GM08714 (cell line): Measurements from ENCODE around the gene IFNL4.
"Not testable (repeated sequence)": the region's sequence is repeated elsewhere in the genome, so short reads cannot be mapped to it uniquely, and the experiment has no call there.

Source experiments
- H3K4me3 ChIP-seq: fragments of 200-500 bp; sonication (Bioruptor generic); 2 replicates; pipeline ENCODE4 v1.5.1; 2014; ENCODE audit warnings: mild to moderate bottlenecking, low read length, inconsistent platforms
- ZNF274 ChIP-seq: IDR thresholded peaks from 2 replicates; pipeline ENCODE4 v1.6.1; 2012; ENCODE audit warnings: mild to moderate bottlenecking, low read depth, low read length

IFNL4 gene

DNA sequence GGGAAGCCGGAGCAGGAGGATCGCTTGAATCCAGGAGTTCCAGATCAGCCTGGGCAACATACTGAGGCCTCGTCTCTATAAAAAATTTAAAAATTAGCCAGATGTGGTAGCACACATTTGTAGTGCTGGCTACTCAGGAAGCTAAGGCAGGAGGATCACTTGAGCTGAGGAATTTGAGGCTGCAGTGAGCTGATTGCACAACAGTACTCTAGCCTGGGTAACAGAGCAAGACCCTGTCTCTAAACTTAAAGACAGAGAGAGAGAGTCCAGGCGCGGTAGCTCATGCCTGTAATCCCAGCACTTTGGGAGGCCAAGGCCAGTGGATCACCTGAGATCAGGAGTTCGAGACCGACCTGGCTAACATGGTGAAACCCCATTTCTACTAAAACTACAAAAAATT lies 8.2 kb downstream of the IFNL4 start:
- no peak for TF ChIP-seq ZNF274
- H3K4me3 ChIP-seq = no peak overlapping the region

DNA sequence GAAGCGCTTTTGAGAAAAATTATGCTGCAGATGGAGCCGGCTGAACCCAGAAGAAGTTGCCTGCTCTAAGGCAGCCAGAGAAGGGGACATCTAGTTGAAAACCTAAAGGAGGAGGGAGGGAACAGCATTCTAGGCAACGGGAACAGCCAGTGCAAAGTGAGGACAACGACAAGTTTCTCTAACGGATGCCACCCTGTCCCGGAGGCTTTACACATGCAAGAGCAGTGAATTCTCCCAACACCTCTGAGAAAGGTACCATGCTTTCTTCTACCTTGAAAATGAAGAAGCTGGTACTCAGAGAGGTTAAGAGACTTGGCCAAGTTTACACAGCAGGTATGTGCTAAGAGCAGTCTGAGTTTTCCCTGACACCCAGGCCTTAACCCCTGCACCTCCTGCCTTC lies 9.7 kb downstream of the IFNL4 start:
- H3K4me3 ChIP-seq = no peak overlapping the region
- TF ChIP-seq ZNF274 = no peak

DNA sequence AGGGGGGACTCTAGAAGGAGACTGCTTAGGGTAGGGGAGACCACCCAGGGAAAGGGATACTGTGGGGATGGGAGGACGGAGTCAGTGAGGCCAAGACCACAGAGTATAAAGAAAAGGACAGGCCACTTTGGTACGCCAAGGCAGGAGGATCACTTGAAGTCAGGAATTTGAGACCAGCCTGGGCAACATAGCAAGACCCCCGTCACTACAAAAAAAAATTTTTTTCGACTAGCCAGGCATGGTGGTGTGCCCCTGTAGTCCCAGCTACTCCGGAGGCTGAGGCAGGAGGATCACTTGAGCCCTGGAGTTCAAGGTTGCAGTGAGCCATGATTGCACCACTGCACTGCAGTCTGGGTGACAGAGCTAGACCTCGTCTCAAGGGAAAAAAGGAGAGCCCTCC lies 10.4 kb downstream of the IFNL4 start:
- no peak for TF ChIP-seq ZNF274
- no peak overlapping the region for H3K4me3 ChIP-seq

DNA sequence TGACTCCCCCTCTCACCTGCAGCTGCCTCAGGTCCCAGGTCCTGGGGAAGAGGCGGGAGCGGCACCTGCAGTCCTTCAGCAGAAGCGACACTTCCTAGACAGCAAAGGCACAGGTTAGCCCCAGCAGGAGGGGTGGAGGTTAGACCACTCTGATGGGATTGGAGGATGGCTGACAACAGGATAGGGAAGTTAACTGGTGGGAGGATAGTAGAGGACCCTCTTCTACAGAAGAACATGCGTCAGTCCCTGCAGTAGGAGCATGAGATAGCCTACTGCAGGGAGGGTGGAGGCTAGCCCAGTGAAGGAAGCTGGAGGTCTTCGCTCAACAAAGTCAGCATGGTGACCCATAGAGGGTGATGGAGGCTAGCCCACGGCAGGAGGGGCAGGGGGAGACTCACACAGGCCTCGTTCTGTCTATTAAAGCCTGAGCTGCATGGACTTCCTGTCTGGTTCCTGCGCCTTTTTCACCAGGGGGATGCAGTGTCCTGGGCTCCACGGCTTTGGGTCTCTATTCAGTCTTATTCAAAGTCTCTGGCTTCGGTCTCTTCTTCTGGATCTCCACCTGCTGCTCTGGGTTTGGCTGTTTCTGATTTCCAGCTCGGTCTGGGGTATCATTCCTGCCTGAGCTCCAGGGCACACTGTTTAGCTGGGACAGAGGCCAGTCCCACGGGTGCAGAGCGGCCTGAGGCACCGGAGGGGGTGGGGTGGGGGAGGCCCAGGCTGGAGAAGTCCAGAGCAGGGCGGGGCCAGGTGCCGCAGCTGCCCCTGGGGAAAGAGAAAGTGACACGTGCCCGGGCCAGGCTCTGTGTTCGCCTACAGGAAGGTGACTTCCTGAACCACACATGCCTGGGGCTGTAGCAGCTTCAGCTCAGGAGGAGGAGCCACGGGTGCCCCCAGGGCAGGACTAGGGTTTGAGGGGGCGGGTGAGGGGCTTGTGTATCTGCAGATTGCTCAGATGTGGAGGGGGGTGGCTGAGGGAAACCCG lies 11.2 kb downstream of the IFNL4 start:
- TF ChIP-seq ZNF274 = no peak
- no peak overlapping the region for H3K4me3 ChIP-seq

DNA sequence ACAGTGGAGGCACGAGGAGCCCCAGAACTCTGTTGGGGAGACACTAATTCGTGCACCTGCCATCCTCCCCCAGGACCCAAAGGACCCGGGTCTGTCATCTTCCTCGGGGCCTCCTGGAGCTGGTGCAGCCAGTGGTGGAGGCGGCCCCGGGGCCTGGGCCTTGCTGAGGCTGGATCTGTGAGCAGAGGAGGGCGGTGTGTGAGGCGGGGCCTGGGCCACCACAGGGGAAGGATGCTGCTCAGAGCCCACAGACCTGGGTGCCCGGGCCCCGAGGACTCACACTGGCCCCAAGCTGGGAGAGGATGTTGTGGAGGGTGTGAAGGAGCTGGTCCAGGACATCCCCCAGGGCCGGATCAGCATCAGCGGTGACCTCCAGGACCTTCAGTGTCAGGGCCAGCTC lies 12.1 kb downstream of the IFNL4 start:
- no peak overlapping the region for H3K4me3 ChIP-seq
- TF ChIP-seq ZNF274 = no peak

DNA sequence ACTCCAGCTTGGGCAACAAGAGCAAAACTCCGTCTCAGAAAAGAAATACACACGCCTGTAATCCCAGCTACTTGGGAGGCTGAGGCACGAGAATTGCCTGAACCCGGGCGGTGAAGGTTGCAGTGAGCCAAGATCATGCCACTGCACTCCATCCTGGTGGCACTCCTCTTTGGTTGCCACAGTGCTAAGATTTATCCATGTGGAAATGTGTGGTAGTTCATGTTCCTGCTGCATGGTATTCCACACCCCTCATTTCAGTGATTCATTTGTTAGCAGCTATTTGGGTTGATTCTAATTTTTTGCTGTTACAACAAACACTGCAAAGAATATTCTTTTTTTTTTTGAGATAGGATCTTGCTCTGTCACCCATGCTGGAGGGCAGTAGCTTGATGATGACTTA lies 15.9 kb downstream of the IFNL4 start:
- TF ChIP-seq ZNF274 = no peak
- no peak overlapping the region for H3K4me3 ChIP-seq

DNA sequence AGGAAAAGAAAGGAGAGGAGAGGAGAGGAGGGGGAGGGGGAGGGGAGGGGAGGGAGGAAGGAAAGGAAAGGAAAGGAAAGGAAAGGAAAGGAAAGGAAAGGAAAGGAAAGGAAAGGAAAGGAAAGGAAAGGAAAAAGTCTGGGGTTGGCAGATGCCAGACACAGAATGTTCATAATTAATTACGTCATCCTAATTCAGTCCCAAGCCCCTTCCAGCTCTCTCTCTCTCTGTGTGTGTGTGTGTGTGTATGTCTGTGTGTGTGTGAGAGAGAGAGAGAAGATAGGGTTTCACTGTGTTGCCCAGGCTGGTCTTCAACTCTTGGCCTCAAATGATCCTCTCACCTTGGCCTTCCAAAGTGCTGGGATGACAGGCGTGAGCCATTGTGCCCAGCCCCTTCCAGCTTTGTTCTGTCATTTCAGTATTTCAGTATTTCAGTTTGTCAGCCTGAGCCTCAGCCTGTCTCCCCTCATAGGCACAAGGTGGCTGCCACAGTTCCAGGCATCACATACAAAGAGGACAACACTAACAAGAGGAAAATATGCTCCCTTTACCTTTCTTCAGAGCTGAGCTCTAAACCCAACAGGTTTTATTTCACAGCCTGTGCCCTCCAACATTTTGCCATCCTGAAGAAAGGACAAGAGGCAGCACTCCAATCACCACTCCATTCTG lies 18.4 kb downstream of the IFNL4 start:
- H3K4me3 ChIP-seq = no peak overlapping the region
- no peak for TF ChIP-seq ZNF274

DNA sequence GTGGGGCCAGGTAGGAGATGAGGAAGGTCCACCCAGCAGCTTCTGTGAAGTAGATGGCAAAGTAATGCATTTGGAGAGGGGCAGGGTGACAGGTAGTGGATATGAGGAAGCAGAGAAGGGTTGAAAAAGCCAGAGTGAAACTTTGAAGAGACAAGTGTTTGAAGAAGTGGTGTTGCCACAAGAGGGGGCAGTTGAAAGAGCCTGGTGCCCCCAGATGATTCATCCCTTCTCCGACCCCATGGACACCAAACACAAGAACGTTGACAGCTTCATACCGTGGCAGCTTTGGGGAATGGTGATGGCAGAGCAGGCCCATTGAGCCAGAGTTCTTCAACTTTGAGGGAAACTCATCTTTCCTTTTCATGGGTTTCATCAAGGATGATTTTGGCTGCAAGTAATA lies 23.7 kb downstream of the IFNL4 start:
- no peak overlapping the region for H3K4me3 ChIP-seq
- no peak for TF ChIP-seq ZNF274

DNA sequence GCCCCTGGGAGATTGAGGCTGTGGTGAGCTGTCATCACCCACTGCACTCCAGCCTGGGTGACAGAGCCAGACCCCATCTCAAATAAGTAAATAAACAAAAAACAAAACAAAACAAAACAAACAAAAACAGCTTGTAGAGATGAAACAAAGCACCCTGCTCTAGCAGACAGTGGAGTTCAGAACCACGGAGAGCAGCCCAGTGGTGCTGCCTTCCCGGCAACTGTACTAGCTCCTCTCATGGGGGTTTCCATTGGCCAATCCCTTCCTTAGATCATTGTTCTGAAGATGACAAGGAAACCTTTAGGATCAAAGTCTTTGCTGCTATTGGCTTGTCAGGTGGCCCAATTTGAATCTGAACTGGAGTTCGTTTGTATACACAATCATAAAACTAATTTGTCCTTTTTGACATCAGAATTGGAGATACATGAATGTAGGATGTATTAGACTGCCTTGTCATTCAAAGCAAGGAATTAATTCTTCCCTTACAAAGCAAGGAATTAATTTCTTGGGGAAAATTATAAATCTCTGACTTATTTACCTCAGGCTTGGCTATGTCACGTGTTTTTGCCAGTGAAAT lies 24.9 kb downstream of the IFNL4 start:
- H3K4me3 ChIP-seq = no peak overlapping the region
- TF ChIP-seq ZNF274 = no peak

DNA sequence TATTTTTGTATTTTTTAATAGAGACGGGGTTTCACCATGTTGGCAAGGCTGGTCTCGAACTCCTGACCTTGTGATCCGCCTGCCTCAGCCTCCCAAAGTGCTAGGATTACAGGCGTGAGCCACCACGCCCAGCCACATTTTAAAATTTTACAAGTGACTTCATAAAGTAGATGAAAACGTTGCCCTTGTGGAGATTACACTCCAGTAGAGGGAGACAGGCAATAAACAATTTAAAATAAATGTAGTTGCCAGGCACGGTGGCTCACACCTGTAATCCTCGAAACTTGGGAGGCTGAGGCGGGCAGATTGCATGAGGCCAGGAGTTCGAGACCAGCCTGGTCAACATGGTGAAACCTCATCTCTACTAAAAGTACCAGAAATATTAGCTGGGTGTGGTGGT lies 29.5 kb downstream of the IFNL4 start:
- not testable (repeated sequence) for H3K4me3 ChIP-seq

DNA sequence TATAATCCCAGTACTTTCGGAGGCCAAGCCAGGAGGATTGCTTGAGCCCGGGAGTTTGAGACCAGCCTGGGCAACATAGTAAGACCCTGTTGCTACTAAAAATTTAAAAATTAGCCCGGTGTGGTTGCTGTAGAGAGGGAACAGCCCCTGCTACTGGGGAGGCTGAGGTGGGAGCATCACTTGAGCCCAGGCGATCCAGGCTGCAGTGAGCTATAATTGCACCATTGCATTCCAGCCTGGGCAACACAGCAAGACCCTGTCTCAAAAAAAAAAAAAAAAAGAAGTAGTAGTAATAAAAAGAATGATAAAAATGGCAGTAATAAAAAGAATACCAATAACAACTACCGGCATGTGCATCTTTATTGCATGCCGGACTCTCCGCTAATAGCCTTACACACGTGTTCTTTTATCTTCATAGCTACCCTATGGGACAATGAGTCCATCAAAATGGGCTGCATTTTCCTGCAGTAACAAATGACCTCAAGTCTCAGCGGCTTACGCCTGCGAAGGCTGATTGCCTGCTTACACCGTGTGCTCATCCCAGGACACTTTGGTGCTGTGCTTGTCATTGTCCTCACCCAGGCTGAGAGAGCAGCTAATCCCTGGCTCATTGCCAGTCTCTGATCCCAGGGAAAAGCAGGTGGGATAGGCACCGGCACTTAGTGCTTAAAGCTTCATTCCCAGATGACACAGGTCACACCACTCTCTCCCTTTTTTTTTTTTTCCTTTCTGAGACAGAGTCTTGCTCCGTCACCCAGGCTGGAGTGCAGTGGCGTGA lies 30.2 kb downstream of the IFNL4 start:
- H3K4me3 ChIP-seq = no peak overlapping the region
- TF ChIP-seq ZNF274 = no peak

DNA sequence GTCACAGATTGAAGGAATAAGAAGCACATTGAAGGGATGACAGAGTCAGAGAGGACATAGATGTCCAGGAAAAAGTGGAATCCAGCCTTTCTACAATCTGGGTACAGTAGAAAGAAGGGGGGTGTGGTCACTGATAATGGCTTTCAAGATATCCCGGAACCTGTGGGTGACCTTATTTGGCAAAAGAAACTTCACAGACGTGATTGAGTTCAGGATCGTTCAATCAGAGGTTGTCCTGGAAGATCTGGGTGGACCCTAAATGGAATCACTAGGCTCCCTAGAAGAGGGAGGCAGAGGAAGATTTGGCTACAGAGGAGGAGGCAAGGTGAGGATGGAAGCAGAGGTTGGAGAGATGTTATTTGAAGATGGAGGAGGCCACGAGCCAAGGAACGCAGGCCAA lies 31.6 kb downstream of the IFNL4 start:
- TF ChIP-seq ZNF274 = no peak
- no peak overlapping the region for H3K4me3 ChIP-seq

DNA sequence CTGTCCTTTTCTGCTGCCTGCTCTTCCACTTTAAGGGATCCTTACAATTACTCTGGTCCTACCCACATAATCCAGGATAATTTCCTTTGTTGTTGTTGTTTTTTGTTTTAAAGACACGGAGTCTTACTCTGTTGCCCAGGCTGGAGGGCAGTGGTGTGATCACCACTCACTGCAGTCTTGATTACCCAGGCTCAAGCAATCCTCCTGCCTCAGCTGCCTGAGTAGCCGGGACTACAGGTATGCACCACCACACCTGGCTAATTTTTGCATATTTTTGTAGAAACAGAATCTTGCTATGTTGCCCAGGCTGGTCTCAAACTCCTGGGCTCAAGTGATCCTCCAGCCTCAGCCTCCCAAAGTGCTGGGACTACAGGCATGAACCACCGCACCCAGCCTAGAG lies 33.3 kb downstream of the IFNL4 start:
- not testable (repeated sequence) for H3K4me3 ChIP-seq

DNA sequence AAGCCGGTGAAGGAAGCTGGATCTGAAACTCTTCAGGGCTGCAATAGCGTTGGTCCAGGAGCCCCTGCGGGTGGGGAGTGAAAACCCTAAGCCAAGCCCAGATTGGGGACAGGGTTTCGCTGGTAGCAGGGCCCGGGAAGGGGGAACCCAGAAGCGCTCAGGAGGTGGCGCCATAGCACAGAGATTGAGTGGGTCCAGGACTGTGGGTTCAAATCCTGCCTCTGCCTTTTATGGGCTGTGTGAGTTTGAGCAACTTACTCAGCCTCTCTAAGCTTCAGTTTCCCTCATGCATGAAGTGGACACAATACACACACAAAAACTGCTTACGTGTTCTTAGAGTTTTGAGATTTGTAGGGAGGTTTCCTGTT lies 36.3 kb downstream of the IFNL4 start:
- no peak for TF ChIP-seq ZNF274
- H3K4me3 ChIP-seq = no peak overlapping the region

DNA sequence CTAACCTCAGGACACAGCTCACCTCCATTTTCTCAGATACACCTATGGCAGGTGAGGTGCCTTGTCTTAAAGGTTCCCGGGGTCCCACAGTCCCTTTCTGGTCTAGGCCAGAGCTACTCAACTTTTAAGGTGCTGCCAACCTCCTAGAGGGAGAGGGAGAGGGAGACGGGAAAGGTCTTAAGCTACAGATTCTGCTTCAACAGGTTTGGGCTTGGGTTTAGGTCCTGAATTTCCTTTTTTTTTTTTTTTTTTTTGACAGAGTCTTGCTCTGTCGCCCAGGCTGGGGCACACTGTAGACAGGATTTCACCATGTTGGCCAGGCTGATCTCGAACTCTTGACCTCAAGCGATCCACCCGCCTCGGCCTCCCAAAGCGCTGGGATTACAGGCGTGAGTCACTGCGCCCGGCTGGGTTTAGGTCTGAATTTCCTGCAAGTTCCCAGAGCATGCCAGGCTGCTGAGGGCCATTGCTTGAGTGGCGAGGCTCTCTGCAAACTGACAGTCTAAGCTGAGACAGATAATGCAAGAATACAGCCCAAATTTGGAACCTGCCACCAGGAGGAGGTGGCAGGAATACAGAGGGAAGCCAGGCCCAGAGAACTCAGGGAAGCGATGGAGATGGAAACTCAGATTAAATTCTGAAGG lies 36.8 kb downstream of the IFNL4 start:
- no peak overlapping the region for H3K4me3 ChIP-seq
- no peak for TF ChIP-seq ZNF274
